ENCODE data around the gene EID1.
"Not testable (repeated sequence)": the region's sequence is repeated elsewhere in the genome, so short reads cannot be mapped to it uniquely, and the experiment has no call there.

Gene EID1

GRCh38 chr15:48877630-48878595 lies at the start of gene EID1:
Gene EID1 (plus strand): TSS chr15:48878134. CDS start chr15:48878177, 43 bp downstream.
- peak; percentile 88 for DNase-seq

GRCh38 chr15:48828471-48828870 lies 49.5 kb upstream of the EID1 start:
- DNase-seq, result no peak

GRCh38 chr15:48828906-48829305 lies 49.0 kb upstream of the EID1 start:
- DNase-seq, result no peak

GRCh38 chr15:48832648-48833047 lies 45.3 kb upstream of the EID1 start:
- no peak for DNase-seq

- no peak for DNase-seq
These were observed 44.3 kb upstream of the EID1 start for GRCh38 chr15:48833526-48834239.

- DNase-seq, result no peak
These were observed 43.2 kb upstream of the EID1 start for GRCh38 chr15:48834756-48835155.

GRCh38 chr15:48842501-48842900 lies 35.4 kb upstream of the EID1 start:
- DNase-seq, result no peak

- no peak for DNase-seq
These were observed 32.8 kb upstream of the EID1 start for GRCh38 chr15:48845123-48845522.

GRCh38 chr15:48850648-48851047 lies 27.3 kb upstream of the EID1 start:
- DNase-seq, result no peak

GRCh38 chr15:48851956-48852355 lies 26.0 kb upstream of the EID1 start:
- DNase-seq, result no peak

GRCh38 chr15:48854434-48854833 lies 23.5 kb upstream of the EID1 start:
- not testable (repeated sequence) for DNase-seq

- DNase-seq, result no peak
These were observed 22.2 kb upstream of the EID1 start for GRCh38 chr15:48855501-48856440.

- no peak for DNase-seq
These were observed 21.0 kb upstream of the EID1 start for GRCh38 chr15:48856942-48857341.

- DNase-seq, result no peak
These were observed 19.5 kb upstream of the EID1 start for GRCh38 chr15:48858401-48858800.

- DNase-seq, result no peak
These were observed 18.5 kb upstream of the EID1 start for GRCh38 chr15:48859426-48859825.

- DNase-seq, result peak; percentile 35
These were observed 16.0 kb upstream of the EID1 start for GRCh38 chr15:48861813-48862431.

- DNase-seq, result no peak
These were observed 15.2 kb upstream of the EID1 start for GRCh38 chr15:48862705-48863104.

- no peak for DNase-seq
These were observed 12.4 kb upstream of the EID1 start for GRCh38 chr15:48865370-48866079.

- DNase-seq, result no peak
These were observed 11.8 kb upstream of the EID1 start for GRCh38 chr15:48866141-48866563.

- DNase-seq, result no peak
These were observed 9.9 kb upstream of the EID1 start for GRCh38 chr15:48868023-48868422.

- DNase-seq, result no peak
These were observed 9.4 kb upstream of the EID1 start for GRCh38 chr15:48868536-48868935.

- DNase-seq, result no peak
These were observed 8.0 kb upstream of the EID1 start for GRCh38 chr15:48869966-48870365.
